H9 (cell line): ENCODE measurements around the gene ROR1. TPM values are rescaled to one million over a fixed set of nuclear protein-coding genes. Genes with fewer than 3 reads are reported as not detected.

Source experiments
- DNase-seq: peaks from one replicate; pipeline ENCODE4 v3.0.0-alpha.2; 2017
- H2AFZ ChIP-seq: one replicate; pipeline ENCODE4 v1.6.1; 2013; ENCODE audit warnings: mild to moderate bottlenecking, low read length, control low read depth, moderate library complexity
- H2AK5ac ChIP-seq: 2 replicates; pipeline ENCODE4 v1.6.1; 2013; ENCODE audit warnings: low read length, control low read depth, mixed read lengths; ENCODE audit not compliant: insufficient read length
- H2BK120ac ChIP-seq: one replicate; pipeline ENCODE4 v1.6.1; 2013; ENCODE audit warnings: low read depth, mild to moderate bottlenecking, low read length, control low read depth, inconsistent platforms; ENCODE audit not compliant: poor library complexity, severe bottlenecking
- H2BK12ac ChIP-seq: 2 replicates; pipeline ENCODE4 v1.6.1; 2013; ENCODE audit warnings: low read length, control low read depth, mixed read lengths, low read depth; ENCODE audit not compliant: insufficient read length
- H2BK15ac ChIP-seq: 2 replicates; pipeline ENCODE4 v1.6.1; 2013; ENCODE audit warnings: low read depth, low read length, control low read depth
- H2BK20ac ChIP-seq: one replicate; pipeline ENCODE4 v1.6.1; 2013; ENCODE audit warnings: low read depth, mild to moderate bottlenecking, low read length, control low read depth, inconsistent platforms; ENCODE audit not compliant: poor library complexity, severe bottlenecking
- H2BK5ac ChIP-seq: 2 replicates; pipeline ENCODE4 v1.6.1; 2013; ENCODE audit warnings: low read length, control low read depth, mixed read lengths; ENCODE audit not compliant: insufficient read length
- H3K14ac ChIP-seq: 2 replicates; pipeline ENCODE4 v1.6.1; 2013; ENCODE audit warnings: low read length, control low read depth; ENCODE audit not compliant: insufficient read depth
- H3K18ac ChIP-seq: 2 replicates; pipeline ENCODE4 v1.6.1; 2013; ENCODE audit warnings: low read depth, mild to moderate bottlenecking, mixed read lengths, low read length, control low read depth; ENCODE audit not compliant: insufficient read length
- H3K23ac ChIP-seq: 2 replicates; pipeline ENCODE4 v1.6.1; 2013; ENCODE audit warnings: low read length, control low read depth, mixed read lengths, low read depth; ENCODE audit not compliant: insufficient read length
- H3K23me2 ChIP-seq: 2 replicates; pipeline ENCODE4 v1.6.1; 2013; ENCODE audit warnings: low read depth, mild to moderate bottlenecking, mixed read lengths, low read length, control low read depth; ENCODE audit not compliant: insufficient read length, poor library complexity, severe bottlenecking
- H3K27ac ChIP-seq: 2 replicates; pipeline ENCODE4 v1.5.1; 2013; ENCODE audit warnings: low read length, control low read depth, mixed read lengths, low read depth; ENCODE audit not compliant: insufficient read length
- H3K27me3 ChIP-seq: 2 replicates; pipeline ENCODE4 v1.6.1; 2013; ENCODE audit warnings: low read length, control low read depth, inconsistent platforms; ENCODE audit not compliant: insufficient read depth
- H3K4ac ChIP-seq: 2 replicates; pipeline ENCODE4 v1.6.1; 2013; ENCODE audit warnings: low read depth, mild to moderate bottlenecking, control low read depth, inconsistent platforms, low read length, moderate library complexity
- H3K4me1 ChIP-seq: 2 replicates; pipeline ENCODE4 v1.6.1; 2013; ENCODE audit warnings: low read length, control low read depth, inconsistent platforms; ENCODE audit not compliant: insufficient read depth
- H3K4me2 ChIP-seq: 2 replicates; pipeline ENCODE4 v1.6.1; 2013; ENCODE audit warnings: low read length, control low read depth, mixed read lengths; ENCODE audit not compliant: insufficient read length, insufficient read depth
- H3K56ac ChIP-seq: 2 replicates; pipeline ENCODE4 v1.6.1; 2013; ENCODE audit warnings: low read depth, mild to moderate bottlenecking, mixed read lengths, low read length, control low read depth; ENCODE audit not compliant: insufficient read length
- H3K79me1 ChIP-seq: 2 replicates; pipeline ENCODE4 v1.6.1; 2013; ENCODE audit warnings: low read depth, mild to moderate bottlenecking, moderate library complexity, low read length, control low read depth, inconsistent platforms; ENCODE audit not compliant: insufficient read depth, poor library complexity, severe bottlenecking
- H3K79me2 ChIP-seq: 2 replicates; pipeline ENCODE4 v1.6.1; 2013; ENCODE audit warnings: low read length, control low read depth, inconsistent platforms; ENCODE audit not compliant: insufficient read depth
- H3K9ac ChIP-seq: 2 replicates; pipeline ENCODE4 v1.6.1; 2013; ENCODE audit warnings: low read length, control low read depth, mixed read lengths; ENCODE audit not compliant: insufficient read length; ENCODE audit errors: extremely low read depth
- H3K9me3 ChIP-seq: one replicate; pipeline ENCODE4 v1.6.1; 2013; ENCODE audit warnings: low read depth, low read length, inconsistent platforms; ENCODE audit not compliant: control insufficient read depth
- H3T11ph ChIP-seq: one replicate; pipeline ENCODE4 v1.6.1; 2013; ENCODE audit warnings: mild to moderate bottlenecking, low read length, control low read depth, inconsistent platforms
- H4K20me1 ChIP-seq: one replicate; pipeline ENCODE4 v1.6.1; 2013; ENCODE audit not compliant: control insufficient read depth, insufficient read length, insufficient read depth
- H4K5ac ChIP-seq: 2 replicates; pipeline ENCODE4 v1.6.1; 2013; ENCODE audit warnings: low read depth, mild to moderate bottlenecking, mixed read lengths, low read length, control low read depth; ENCODE audit not compliant: insufficient read length
- H4K8ac ChIP-seq: replicated peaks from 2 replicates; pipeline ENCODE4 v1.6.1; 2013; ENCODE audit warnings: low read length, control low read depth, mixed read lengths, low read depth; ENCODE audit not compliant: insufficient read length
- H4K91ac ChIP-seq: 2 replicates; pipeline ENCODE4 v1.6.1; 2013; ENCODE audit warnings: low read depth, mild to moderate bottlenecking, moderate library complexity, mixed read lengths, low read length, control low read depth; ENCODE audit not compliant: insufficient read length
- H3K27ac Mint-ChIP-seq, 3 experiments: 2 replicates in 2 of 3; 3 replicates in 1 of 3; pipeline ENCODE4 v1.8.0; 2020 to 2021; ENCODE audit warnings: mixed read lengths in 3 of 3, mild to moderate bottlenecking in 1 of 3, moderate library complexity in 1 of 3
- H3K27me3 Mint-ChIP-seq: 2 replicates; pipeline ENCODE4 v1.8.0; 2021; ENCODE audit warnings: low read depth, mild to moderate bottlenecking, moderate library complexity, mixed read lengths
- H3K36me3 Mint-ChIP-seq, 3 experiments: 2 replicates in 2 of 3; 3 replicates in 1 of 3; pipeline ENCODE4 v1.8.0; 2020 to 2021; ENCODE audit warnings: low read depth in 3 of 3, mixed read lengths in 3 of 3; ENCODE audit not compliant: insufficient read depth in 1 of 3
- H3K4me1 Mint-ChIP-seq, 2 experiments: 2 replicates each; pipeline ENCODE4 v1.8.0; 2020; ENCODE audit warnings: mixed read lengths in 2 of 2
- H3K4me3 Mint-ChIP-seq, 2 experiments: 2 replicates in 1 of 2; 3 replicates in 1 of 2; pipeline ENCODE4 v1.8.0; 2020 to 2021; ENCODE audit warnings: mild to moderate bottlenecking in 2 of 2, mixed read lengths in 2 of 2, moderate library complexity in 1 of 2
- H3K9me3 Mint-ChIP-seq, 2 experiments: 2 replicates in 1 of 2; 3 replicates in 1 of 2; pipeline ENCODE4 v1.8.0; 2020; ENCODE audit warnings: mild to moderate bottlenecking in 2 of 2, mixed read lengths in 2 of 2, moderate library complexity in 1 of 2
- WGBS: extraction: QIAGEN DNeasy Blood & Tissue Kit; methylation state at CpG from one replicate; pipeline ENCODE4 v1.1.7; 2013; ENCODE audit warnings: missing lambda C conversion rate, low lambda C conversion rate, mixed read lengths; ENCODE audit not compliant: insufficient read length; ENCODE audit errors: extremely low coverage; 5-methylcytosine and 5-hydroxymethylcytosine counted together
- total RNA-seq: library from RNA; stranded (reverse); gene quantifications from 2 replicates; pipeline ENCODE4 v1.2.1, GENCODE V29; 2021
- TF ChIP-seq, protein P1 (sequence below): fragments of 200-600 bp; sonication (generic); conservative IDR thresholded peaks from 3 replicates; pipeline ENCODE4 v1.8.0; 2021; ENCODE audit warnings: antibody characterized with exemption, mild to moderate bottlenecking

ROR1 gene
- total RNA-seq, 1 experiment from 2014 or later = 75.9 TPM

DNA sequence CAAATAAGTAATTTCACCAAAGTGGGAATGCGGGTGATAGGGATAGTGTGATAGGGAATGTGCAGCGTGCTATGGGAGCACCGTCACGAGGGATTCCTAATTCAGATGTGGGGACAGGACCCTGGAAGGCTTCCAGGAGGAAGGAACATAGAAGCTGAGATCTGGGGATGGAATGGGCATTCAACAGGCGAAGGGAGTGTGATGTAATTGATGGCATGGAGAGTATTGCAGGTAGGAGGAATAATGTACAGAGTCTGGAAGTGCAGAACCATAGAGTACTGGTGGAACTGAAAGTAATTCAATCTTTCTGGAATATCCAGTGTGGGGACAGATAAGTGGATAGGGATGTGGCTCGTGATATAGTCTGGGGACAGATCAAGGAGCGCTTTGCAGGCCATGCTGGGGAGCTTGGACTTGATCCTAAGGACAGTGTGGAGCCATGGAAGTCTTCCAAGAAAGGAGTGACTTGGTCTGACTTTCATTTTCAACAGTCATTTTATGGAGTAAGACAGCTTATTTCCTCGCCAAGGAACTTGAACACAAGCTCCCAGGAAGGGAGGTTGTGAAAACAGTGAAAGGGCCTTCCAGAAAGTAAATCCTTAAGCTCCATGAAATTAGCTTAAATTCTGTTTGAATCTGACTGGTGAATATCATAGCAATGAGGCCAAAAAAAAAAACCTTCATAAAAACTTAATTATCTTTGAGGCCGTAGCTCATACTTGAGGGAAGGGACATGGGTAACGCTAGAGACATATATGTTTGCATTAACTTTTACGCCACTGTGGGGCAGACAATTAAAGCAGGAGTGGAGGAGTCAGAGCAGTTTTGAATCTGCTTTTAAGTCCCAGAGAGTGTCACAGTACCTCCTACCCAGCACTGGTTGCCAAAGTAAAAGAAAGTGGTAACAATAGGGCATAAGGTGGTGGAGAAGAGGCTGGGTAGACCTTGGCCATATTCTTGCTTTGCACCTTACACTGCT, 55.8 kb downstream of the ROR1 start:
- H3K4me3 Mint-ChIP-seq = no peak overlapping the region
- H3K79me1 ChIP-seq = peaks cover 9% of the 10 kb centered on the region
- H3K56ac ChIP-seq = no peak overlapping the region
- H3K4ac ChIP-seq = no peak overlapping the region
- no peak overlapping the region for H3K23ac ChIP-seq
- no peak overlapping the region for H2AFZ ChIP-seq
- no peak overlapping the region for H3K4me2 ChIP-seq
- H2BK5ac ChIP-seq = no peak overlapping the region
- no peaks in the 10 kb centered on the region for H3K27me3 ChIP-seq
- H2AK5ac ChIP-seq = no peak overlapping the region
- H3K27ac Mint-ChIP-seq = peak overlapping the region in 2 of 3 experiments; percentile 21 to 73; a peak in 3 of 7 replicates
- H4K20me1 ChIP-seq = no peaks in the 10 kb centered on the region
- H3K9me3 Mint-ChIP-seq = peaks cover 4 to 5% of the 10 kb centered on the region in 2 experiments; a peak in 4 of 5 replicates
- H3K4me1 Mint-ChIP-seq = peaks cover 71 to 76% of the 10 kb centered on the region in 2 experiments
- H3K36me3 Mint-ChIP-seq = peaks cover 9 to 24% (median 18%) of the 10 kb centered on the region in 3 experiments
- no peak overlapping the region for H2BK12ac ChIP-seq
- no peak overlapping the region for H4K8ac ChIP-seq
- H3K9ac ChIP-seq = no peak overlapping the region
- peaks cover 15% of the 10 kb centered on the region for H3K4me1 ChIP-seq
- H2BK120ac ChIP-seq = no peak overlapping the region
- no peak overlapping the region for H2BK15ac ChIP-seq
- no peak overlapping the region for H3T11ph ChIP-seq
- DNase-seq = no peak
- H4K5ac ChIP-seq = no peak overlapping the region
- H3K23me2 ChIP-seq = no peaks in the 10 kb centered on the region
- peaks cover 29% of the 10 kb centered on the region; the same call in 1 of the 2 replicates for H3K79me2 ChIP-seq
- H3K18ac ChIP-seq = no peak overlapping the region
- no CpG with 5 or more reads among the region's 11 CpGs for WGBS
- no peaks in the 10 kb centered on the region for H3K9me3 ChIP-seq
- H3K27me3 Mint-ChIP-seq = no peaks in the 10 kb centered on the region
- H3K14ac ChIP-seq = no peak overlapping the region
- no peak overlapping the region for H4K91ac ChIP-seq
- H2BK20ac ChIP-seq = no peak overlapping the region
- no peak overlapping the region for H3K27ac ChIP-seq
- TF ChIP-seq, protein P1, sequence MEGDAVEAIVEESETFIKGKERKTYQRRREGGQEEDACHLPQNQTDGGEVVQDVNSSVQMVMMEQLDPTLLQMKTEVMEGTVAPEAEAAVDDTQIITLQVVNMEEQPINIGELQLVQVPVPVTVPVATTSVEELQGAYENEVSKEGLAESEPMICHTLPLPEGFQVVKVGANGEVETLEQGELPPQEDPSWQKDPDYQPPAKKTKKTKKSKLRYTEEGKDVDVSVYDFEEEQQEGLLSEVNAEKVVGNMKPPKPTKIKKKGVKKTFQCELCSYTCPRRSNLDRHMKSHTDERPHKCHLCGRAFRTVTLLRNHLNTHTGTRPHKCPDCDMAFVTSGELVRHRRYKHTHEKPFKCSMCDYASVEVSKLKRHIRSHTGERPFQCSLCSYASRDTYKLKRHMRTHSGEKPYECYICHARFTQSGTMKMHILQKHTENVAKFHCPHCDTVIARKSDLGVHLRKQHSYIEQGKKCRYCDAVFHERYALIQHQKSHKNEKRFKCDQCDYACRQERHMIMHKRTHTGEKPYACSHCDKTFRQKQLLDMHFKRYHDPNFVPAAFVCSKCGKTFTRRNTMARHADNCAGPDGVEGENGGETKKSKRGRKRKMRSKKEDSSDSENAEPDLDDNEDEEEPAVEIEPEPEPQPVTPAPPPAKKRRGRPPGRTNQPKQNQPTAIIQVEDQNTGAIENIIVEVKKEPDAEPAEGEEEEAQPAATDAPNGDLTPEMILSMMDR = no peak
